Vagina (tissue), 2 donors: ENCODE data around the gene ATM.

Experiments used
- CTCF ChIP-seq, 3 experiments: fragments of 450-650 bp in 2 of 3; fragments of 200-600 bp in 1 of 3; sonication (generic) in 1 of 3; IDR thresholded peaks; one replicate each; pipeline ENCODE4 v1.5.1; 2017 to 2019; ENCODE audit warnings: antibody characterized with exemption in 3 of 3, mild to moderate bottlenecking in 2 of 3, moderate library complexity in 2 of 3
- POLR2A ChIP-seq, 2 donors: fragments of 450-650 bp; IDR thresholded peaks; one replicate each; pipeline ENCODE4 v1.6.1; 2017; ENCODE audit warnings: antibody characterized with exemption in 2 of 2, mild to moderate bottlenecking in 2 of 2, moderate library complexity in 2 of 2
- POLR2AphosphoS5 ChIP-seq, 2 donors: sonication (generic); formaldehyde crosslinking; IDR thresholded peaks; one replicate each; pipeline ENCODE4 v1.9.0; 2017; ENCODE audit warnings: antibody characterized with exemption in 2 of 2, mild to moderate bottlenecking in 2 of 2, low read depth in 1 of 2; ENCODE audit not compliant: insufficient read depth in 1 of 2

DNA sequence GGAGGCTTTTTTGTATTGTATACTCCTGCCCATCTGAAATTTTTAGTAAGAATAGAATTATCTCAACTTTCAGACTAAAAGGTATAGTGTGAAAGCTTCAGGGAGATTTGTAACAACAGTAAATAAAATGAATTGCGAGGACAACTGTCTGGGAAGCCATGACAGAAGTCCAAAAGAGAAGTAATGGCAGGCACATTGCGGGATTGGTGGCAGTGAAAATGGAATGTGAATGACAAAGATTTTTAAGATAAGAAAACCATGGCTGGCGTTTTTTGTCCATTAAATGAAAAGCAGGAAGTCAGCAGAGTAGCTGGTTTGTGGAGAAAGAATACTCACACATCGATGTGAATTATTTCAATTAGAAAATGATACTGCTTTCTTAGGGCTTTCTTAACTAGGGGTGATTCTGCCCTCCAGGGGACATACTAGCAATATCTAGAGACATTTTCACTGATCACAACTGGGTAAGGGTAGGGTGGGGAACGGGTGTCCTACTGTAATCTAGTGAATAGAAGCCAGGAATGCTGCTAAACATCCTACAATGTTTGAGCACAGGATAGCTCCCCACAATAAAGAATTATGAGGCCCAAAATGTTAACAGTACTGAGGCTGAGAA, 2.0 kb upstream of the ATM start:
- TF ChIP-seq CTCF (IDR thresholded peaks at IDR 0.05) (no peak), POLR2A (IDR thresholded peaks at IDR 0.05) (no peak), POLR2AphosphoS5 (IDR thresholded peaks at IDR 0.05; ENCODE audit: insufficient read depth in 1 of 2, low read depth in 1 of 2) (no peak)
